Endothelial cell of umbilical vein (primary cell): ENCODE results near the gene TAF7.

Experiments used
- JUN ChIP-seq: IDR thresholded peaks from 2 replicates; pipeline ENCODE4 v1.6.1; 2011; ENCODE audit warnings: borderline replicate concordance, low read depth; ENCODE audit not compliant: insufficient read length, insufficient read depth
- TF ChIP-seq, protein P1 (sequence below), 2 donors: IDR thresholded peaks; 1 replicate in 1 of 2; 2 replicates in 1 of 2; pipeline ENCODE4 v1.5.1; 2011; ENCODE audit warnings: low read length in 2 of 2, mild to moderate bottlenecking in 2 of 2, moderate library complexity in 2 of 2, control low read depth in 1 of 2, inconsistent platforms in 1 of 2, low read depth in 1 of 2; ENCODE audit not compliant: insufficient read depth in 1 of 2; ENCODE audit errors: extremely low read depth in 1 of 2

DNA sequence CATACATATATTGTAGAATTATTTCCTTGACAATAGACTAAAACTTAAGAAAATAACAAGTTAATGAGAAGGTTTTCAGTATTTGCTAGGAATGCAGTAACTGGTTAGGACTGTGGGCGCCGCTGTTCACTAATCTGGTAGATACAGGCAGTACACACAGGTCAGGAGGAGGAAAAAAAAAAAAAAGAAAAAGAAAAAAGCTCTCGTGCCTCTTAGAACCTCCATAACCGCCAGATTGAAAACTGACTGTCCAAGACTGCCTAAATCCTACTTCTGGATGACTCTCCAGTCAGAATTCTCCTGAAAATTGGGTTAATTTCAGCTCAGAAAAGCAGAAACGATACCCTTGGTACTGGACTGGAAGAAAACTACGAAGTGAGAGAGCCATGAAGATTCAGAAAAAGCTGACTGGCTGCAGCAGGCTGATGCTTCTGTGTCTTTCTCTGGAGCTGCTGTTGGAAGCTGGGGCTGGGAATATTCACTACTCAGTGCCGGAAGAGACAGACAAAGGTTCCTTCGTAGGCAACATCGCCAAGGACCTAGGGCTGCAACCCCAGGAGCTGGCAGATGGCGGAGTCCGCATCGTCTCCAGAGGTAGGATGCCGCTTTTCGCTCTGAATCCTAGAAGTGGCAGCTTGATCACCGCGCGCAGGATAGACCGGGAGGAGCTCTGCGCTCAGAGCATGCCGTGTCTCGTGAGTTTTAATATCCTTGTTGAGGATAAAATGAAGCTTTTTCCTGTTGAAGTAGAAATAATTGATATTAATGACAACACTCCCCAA is 9.9 kb upstream of the TAF7 start, which contains the start of gene PCDHGA1:
- TF ChIP-seq, protein P1, sequence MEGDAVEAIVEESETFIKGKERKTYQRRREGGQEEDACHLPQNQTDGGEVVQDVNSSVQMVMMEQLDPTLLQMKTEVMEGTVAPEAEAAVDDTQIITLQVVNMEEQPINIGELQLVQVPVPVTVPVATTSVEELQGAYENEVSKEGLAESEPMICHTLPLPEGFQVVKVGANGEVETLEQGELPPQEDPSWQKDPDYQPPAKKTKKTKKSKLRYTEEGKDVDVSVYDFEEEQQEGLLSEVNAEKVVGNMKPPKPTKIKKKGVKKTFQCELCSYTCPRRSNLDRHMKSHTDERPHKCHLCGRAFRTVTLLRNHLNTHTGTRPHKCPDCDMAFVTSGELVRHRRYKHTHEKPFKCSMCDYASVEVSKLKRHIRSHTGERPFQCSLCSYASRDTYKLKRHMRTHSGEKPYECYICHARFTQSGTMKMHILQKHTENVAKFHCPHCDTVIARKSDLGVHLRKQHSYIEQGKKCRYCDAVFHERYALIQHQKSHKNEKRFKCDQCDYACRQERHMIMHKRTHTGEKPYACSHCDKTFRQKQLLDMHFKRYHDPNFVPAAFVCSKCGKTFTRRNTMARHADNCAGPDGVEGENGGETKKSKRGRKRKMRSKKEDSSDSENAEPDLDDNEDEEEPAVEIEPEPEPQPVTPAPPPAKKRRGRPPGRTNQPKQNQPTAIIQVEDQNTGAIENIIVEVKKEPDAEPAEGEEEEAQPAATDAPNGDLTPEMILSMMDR (IDR thresholded peaks at IDR 0.05; ENCODE audit: extremely low read depth in 1 of 2, insufficient read depth in 1 of 2, low read depth in 1 of 2, low read length in 2 of 2) = peak; percentile 29 to 33
- TF ChIP-seq JUN = no peak
